Uterus (tissue), 2 donors: Measurements from ENCODE around the gene KIF9.

ENCODE experiments used
- POLR2A ChIP-seq, 2 donors: fragments of 450-650 bp; IDR thresholded peaks; one replicate each; pipeline ENCODE4 v1.6.1; 2016; ENCODE audit warnings: antibody characterized with exemption in 2 of 2, mild to moderate bottlenecking in 1 of 2, moderate library complexity in 1 of 2
- TF ChIP-seq, protein P1 (sequence below), 4 experiments: fragments of 200-600 bp in 2 of 4; fragments of 450-650 bp in 2 of 4; sonication (generic) in 2 of 4; IDR thresholded peaks; one replicate each; pipeline ENCODE4 v1.5.1; 2016 to 2019; ENCODE audit warnings: antibody characterized with exemption in 4 of 4, mild to moderate bottlenecking in 2 of 4, moderate library complexity in 1 of 4

DNA sequence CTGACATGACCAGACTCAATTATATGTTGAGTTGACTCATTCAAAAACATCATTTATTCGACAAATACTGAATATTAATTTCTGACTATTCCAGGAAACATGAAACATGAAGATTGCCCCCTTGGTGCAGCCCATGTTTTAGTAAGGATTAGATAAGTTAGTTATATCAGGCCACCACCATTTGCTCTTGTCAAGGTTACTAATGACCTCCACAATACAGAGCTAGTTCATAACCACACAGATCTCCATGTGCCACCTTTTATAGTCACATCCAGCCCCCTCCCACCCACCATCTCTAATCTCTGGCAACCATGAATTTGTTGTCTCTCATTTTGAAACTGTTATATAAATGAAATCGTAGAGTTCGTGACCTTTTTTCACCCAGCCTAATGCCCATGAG lies 15.8 kb upstream of the KIF9 start:
- no peak for TF ChIP-seq POLR2A (IDR thresholded peaks at IDR 0.05)
- TF ChIP-seq, protein P1, sequence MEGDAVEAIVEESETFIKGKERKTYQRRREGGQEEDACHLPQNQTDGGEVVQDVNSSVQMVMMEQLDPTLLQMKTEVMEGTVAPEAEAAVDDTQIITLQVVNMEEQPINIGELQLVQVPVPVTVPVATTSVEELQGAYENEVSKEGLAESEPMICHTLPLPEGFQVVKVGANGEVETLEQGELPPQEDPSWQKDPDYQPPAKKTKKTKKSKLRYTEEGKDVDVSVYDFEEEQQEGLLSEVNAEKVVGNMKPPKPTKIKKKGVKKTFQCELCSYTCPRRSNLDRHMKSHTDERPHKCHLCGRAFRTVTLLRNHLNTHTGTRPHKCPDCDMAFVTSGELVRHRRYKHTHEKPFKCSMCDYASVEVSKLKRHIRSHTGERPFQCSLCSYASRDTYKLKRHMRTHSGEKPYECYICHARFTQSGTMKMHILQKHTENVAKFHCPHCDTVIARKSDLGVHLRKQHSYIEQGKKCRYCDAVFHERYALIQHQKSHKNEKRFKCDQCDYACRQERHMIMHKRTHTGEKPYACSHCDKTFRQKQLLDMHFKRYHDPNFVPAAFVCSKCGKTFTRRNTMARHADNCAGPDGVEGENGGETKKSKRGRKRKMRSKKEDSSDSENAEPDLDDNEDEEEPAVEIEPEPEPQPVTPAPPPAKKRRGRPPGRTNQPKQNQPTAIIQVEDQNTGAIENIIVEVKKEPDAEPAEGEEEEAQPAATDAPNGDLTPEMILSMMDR (IDR thresholded peaks at IDR 0.05): no peak
